Measurements from ENCODE around the gene ORC3.
A peak's percentile ranks its signal among the peaks of the same experiment; 100 is the strongest.
"Not testable (repeated sequence)": the region's sequence is repeated elsewhere in the genome, so short reads cannot be mapped to it uniquely, and the experiment has no call there.

ORC3 gene

GRCh38 chr6:87700397-87701343 is 110.7 kb downstream of the ORC3 start:
- DNase-seq = peak; percentile 59

GRCh38 chr6:87701344-87701675 is 111.4 kb downstream of the ORC3 start:
- no peak for DNase-seq

GRCh38 chr6:87701676-87702588 is 112.0 kb downstream of the ORC3 start, which contains the start of gene AKIRIN2:
Gene AKIRIN2 (minus strand): TSS chr6:87702233. CDS start chr6:87701684, 549 bp downstream.
- peak; percentile 93 for DNase-seq

- peak; percentile 76 for DNase-seq
Measured at GRCh38 chr6:87702589-87702945, 112.6 kb downstream of the ORC3 start.

GRCh38 chr6:87703039-87703438 is 113.1 kb downstream of the ORC3 start:
- not testable (repeated sequence) for DNase-seq

GRCh38 chr6:87705070-87705691 is 115.2 kb downstream of the ORC3 start:
- DNase-seq = no peak

GRCh38 chr6:87706187-87706966 is 116.4 kb downstream of the ORC3 start:
- DNase-seq = no peak

- DNase-seq = not testable (repeated sequence)
Measured at GRCh38 chr6:87708581-87709427, 118.9 kb downstream of the ORC3 start.

- no peak for DNase-seq
Measured at GRCh38 chr6:87710090-87710489, 120.2 kb downstream of the ORC3 start.

GRCh38 chr6:87712713-87713112 is 122.8 kb downstream of the ORC3 start:
- DNase-seq = not testable (repeated sequence)

- no peak for DNase-seq
Measured at GRCh38 chr6:87714093-87714842, 124.3 kb downstream of the ORC3 start.

Data from NCI-H2029 treated with DMSO at 0.1 percent for 48 hours (cell line).